RKO (cell line): ENCODE data around the gene DENR.
"Not testable (repeated sequence)": the region's sequence is repeated elsewhere in the genome, so short reads cannot be mapped to it uniquely, and the experiment has no call there.

ENCODE experiments used
- DNase-seq: peaks from one replicate; pipeline ENCODE4 v3.0.0-alpha.2; 2016; ENCODE audit warnings: low spot score

The DENR gene

GRCh38 chr12:122752464-122753318 is at the start of gene DENR:
Gene DENR (plus strand): TSS chr12:122752824. CDS start chr12:122753702, 878 bp downstream.
- DNase-seq, result peak; percentile 100

DNA sequence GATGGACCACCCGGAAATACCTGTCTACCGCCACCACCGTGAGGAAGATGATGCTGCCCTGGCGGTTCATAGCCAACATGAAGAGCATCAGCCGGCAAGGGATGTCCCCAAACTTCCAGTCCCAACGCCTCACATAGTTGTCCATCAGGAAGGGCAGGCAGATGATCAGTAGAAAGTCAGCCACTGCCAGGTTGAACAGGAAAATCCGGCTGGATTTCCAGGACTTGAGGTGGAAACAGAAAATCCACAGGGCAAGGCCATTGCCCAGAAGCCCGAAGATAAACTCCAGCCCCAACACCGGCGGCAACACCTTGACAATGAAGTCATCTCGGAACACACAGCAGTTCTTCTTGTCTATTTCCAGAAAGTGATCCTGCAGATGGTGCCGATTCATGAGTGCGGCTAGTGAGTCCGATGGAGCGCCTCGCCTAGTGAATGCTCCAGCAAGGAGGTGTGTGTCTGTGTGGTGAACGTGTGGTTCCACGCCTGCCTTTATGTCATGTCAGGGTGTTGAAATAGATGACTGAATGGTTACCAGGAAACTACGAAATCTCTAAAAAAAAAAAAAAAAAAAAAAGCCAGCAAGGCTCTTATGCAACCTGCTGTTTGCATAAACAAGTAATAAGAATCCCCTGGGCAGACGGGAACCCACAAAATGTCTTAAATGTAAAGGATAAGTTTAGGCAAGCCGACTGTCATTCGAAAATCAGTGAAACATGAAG is 49.6 kb upstream of the DENR start, which contains the start of gene HCAR2:
Gene HCAR2, minus strand, starts transcription at position 468 of the 722 bp plus-strand sequence. Its CDS starts 74 bp downstream, at position 394.
- not testable (repeated sequence) for DNase-seq

DNA sequence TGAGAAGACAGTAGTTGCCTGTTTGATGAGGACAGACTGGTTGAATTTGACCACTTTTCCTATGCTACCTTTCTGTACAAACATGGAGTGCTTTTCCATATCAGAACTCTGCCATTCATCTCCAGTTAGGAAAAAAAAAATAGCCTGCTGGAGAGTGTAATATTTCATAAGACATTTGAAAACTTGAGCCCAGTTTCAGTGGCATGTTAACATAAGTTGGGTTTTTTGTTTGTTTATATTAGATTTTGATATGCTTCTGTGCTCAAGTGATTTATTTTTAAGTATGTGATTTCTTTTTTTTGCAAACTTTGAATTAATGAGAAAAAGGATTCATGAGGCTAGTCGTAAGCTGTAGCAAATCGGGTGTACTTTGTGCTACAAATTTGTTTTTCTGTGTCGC is 48.8 kb upstream of the DENR start:
- not testable (repeated sequence) for DNase-seq

- not testable (repeated sequence) for DNase-seq
These were observed 43.3 kb upstream of the DENR start for GRCh38 chr12:122709287-122709686.

DNA sequence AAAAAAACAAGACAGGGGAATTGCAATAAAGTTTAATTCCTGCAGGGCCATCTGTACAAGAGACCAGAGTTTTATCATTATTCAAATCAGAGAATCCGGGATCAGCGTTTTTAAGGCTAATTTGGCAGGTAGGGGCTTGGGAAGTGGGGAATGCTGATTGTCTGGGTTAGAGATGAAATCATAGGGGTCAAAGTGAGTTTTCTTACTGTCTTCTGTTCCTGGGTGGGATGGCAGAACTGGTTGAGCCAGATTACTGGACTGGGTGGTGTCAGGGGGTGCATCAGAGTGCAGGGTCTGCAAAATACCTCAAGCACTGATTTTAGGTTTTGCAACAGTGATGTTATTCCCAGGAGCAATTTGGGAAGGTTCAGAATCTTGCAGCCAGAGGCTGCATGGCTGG is 42.3 kb upstream of the DENR start:
- not testable (repeated sequence) for DNase-seq

DNA sequence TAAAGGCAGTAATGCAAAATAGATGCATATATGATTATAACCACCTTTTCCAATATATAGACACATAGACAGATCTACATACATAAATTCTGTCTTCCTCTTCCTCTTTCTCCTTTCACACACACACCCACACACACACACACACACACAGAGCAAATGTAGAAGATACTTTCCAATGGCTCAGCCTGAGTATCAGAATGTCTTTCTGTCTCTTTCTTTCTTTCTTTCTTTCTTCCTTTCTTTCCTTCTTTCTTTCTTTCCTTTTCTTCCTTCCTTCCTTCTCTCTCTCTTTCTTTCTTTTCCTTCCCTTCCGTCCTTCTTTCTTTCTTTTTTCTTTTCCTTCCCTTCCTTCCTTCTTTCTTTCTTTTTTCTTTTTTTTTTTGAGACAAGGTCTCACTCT is 41.4 kb upstream of the DENR start:
- DNase-seq, result not testable (repeated sequence)

GRCh38 chr12:122713491-122714188 is 39.0 kb upstream of the DENR start:
- not testable (repeated sequence) for DNase-seq

DNA sequence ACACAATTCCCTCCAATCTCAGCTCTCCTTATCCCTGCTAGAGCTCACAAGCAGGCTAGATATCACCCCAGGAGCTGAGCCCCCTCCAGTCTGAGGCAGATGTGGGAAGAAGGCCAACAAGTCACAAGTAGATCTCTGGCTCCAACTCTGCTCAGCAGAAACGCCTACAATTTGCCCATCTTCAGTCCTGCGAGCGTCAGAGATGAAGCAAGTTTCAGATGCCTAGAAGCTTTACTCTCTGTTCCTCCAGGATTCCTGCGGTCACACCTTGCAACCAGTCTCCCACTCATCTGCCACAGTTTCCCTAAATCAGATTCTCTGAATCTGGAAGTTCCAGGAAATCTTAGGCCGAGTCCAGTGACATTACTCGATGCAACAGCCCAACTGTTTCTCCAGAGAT is 37.4 kb upstream of the DENR start:
- DNase-seq, result not testable (repeated sequence)

DNA sequence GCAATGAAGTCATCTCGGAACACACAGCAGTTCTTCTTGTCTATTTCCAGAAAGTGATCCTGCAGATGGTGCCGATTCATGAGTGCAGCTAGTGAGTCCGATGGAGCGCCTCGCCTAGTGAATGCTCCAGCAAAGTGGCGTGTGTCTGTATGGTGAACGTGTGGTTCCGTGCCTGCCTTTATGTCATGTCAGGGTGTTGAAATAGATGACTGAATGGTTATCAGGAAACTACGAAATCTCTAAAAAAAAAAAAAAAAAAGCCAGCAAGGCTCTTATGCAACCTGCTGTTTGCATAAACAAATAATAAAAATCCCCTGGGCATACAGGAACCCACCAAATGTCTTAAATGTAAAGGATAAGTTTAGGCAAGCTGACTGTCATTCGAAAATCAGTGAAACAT is 36.0 kb upstream of the DENR start, which contains the start of gene HCAR3:
Gene HCAR3, minus strand, starts transcription at position 154 of the 400 bp plus-strand sequence. Its CDS starts 74 bp downstream, at position 80.
- not testable (repeated sequence) for DNase-seq

- DNase-seq, result no peak
These were observed 31.5 kb upstream of the DENR start for GRCh38 chr12:122721057-122721545.

- DNase-seq, result no peak
These were observed 30.2 kb upstream of the DENR start for GRCh38 chr12:122722387-122722786.

- no peak for DNase-seq
These were observed 27.9 kb upstream of the DENR start for GRCh38 chr12:122724641-122725243.

DNA sequence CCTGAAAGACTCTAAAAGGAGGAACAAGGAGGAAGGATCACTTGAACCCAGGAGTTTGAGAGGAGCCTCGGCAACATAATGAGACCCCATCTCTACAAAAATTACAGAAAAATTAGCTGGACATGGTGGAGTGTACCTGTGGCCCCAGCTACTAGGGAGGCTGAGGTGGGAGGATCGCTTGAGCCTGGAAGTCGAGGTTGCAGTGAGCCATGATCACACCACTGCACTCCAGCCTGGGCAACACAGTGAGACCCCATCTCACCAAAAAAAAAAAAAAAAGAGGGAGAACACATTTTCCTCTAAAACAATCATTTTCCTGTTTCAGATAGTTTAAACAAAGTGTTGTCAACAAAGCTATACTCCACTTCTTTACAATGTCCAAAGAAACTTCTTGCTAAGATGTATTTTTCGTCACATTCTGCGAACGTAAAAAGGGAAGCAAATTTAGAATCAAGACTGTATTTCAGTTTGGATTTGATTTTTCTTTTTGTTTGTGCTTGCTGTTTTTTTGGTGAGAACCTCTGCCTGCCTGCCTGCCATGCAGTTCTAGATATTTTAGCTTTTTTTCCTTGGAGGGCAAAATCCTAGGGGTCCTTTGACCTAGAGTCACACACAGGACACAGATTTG is 27.1 kb upstream of the DENR start:
- no peak for DNase-seq

- no peak for DNase-seq
These were observed 26.5 kb upstream of the DENR start for GRCh38 chr12:122726080-122726558.

DNA sequence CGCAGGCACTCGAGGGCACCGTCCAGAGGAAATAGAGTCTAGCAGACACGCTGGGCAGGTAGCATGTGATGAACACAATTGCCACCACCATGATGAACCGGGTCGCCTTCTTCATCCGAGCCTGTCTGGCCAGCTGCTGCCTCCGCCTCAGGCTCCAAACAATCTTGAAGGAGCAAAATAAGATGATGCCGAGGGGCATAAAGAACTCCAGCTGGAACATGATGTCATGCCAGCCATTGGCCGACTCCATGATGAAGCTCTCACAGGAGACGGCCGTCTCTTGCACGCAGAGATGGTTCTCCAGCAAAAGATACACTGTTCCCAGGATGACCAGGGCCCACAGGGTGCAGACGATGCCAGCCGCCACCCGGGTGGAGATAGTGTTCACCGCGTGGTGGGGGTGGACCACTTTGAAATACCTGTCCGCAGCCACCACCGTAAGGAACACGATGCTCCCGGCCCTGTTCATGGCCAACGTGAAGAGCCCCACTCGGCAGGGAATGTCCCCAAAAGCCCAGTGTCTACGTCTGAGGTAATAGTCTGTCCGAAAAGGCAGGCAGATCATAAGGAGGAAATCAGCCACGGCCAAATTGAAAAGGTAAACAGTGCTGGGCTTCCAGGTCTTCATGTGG is 22.9 kb upstream of the DENR start:
- no peak for DNase-seq

GRCh38 chr12:122730215-122731014 is 22.2 kb upstream of the DENR start, which contains the start of gene HCAR1:
Gene HCAR1 (minus strand): TSS chr12:122730844. CDS start chr12:122730339, 505 bp downstream.
- DNase-seq, result no peak

DNA sequence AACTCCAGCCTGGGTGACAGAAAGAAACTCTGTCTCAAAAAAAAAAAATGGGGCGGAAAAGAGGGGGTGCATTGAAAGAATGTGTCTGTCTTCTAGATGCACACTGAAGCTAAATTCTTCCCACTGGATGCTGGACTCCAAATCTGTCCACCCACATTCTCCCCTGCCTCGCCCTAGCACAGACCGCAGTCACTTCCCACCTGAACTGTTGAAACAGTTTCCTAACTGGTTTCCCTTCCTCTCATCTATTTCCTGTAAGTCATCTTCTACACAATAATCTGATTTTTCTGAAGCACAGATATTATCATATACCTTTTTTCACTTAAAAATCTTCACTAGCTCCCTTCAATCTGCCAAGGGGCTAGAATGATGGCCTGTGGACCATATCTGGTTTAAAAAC is 20.5 kb upstream of the DENR start:
- no peak for DNase-seq

GRCh38 chr12:122732611-122733010 is 20.0 kb upstream of the DENR start:
- DNase-seq, result no peak

DNA sequence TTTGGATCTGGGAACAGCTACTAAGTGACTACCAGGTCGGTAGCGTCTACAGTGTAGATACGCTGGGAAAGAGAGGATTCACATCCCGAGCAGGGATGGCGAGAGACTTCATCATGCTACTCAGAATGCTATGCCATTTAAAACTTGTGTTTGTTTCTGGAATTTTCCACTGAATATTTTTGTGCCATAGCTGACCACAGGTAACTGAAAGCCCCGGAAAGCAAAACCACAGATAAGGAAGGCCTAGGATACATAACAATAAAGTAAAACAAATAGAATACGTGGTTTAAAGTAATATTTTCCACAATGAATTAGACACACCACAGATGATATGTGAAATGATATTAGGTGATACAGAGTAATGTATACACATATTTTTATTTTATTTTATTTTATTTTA is 14.1 kb upstream of the DENR start:
- DNase-seq, result no peak

- DNase-seq, result no peak
These were observed 12.3 kb upstream of the DENR start for GRCh38 chr12:122740351-122740750.
